ENCODE measurements around the gene OBSCN. TPM values are rescaled to one million over a fixed set of nuclear protein-coding genes. Genes with fewer than 3 reads are reported as not detected.
A peak's percentile ranks its signal among the peaks of the same experiment; 100 is the strongest.
"Not testable (repeated sequence)": the region's sequence is repeated elsewhere in the genome, so short reads cannot be mapped to it uniquely, and the experiment has no call there.

Gene OBSCN
- total and polyA plus RNA-seq, 7 experiments from 2014 or later: 1.3 to 132 (median 76.4) TPM

- Mint-ChIP-seq H3K9me3 (peaks cover 0 to 23% (median 7%) of the 10 kb centered on the region in 11 donors), H3K27ac (no peak overlapping the region), H3K4me1 (peaks cover 0 to 13% (median 6%) of the 10 kb centered on the region in 7 donors), H3K36me3 (peaks cover 23 to 86% (median 71%) of the 10 kb centered on the region in 5 donors), H3K27me3 (no peaks in the 10 kb centered on the region), H3K4me3 (no peak overlapping the region)
- Histone ChIP-seq H3K27ac (ENCODE audit: low read depth, low read length) (no peak overlapping the region), H3K4me1 (ENCODE audit: control insufficient read depth in 2 of 2, insufficient read depth in 2 of 2, low read length in 2 of 2) (no peaks in the 10 kb centered on the region), H3K4me3 (ENCODE audit: low read length) (no peak overlapping the region), H3K9me3 (ENCODE audit: control insufficient read depth in 2 of 3, low read length in 3 of 3) (peaks cover 0 to 15% (median 0%) of the 10 kb centered on the region in 3 experiments), H3K27me3 (ENCODE audit: control insufficient read depth in 2 of 2, insufficient read depth in 2 of 2, low read length in 2 of 2) (no peaks in the 10 kb centered on the region), H3K36me3 (ENCODE audit: control insufficient read depth in 2 of 3, insufficient read depth in 3 of 3, low read length in 3 of 3) (peaks cover 0 to 71% (median 12%) of the 10 kb centered on the region in 3 experiments)
- POLR2A ChIA-PET: no interaction called here
- CTCF ChIA-PET: interaction anchor here (1.0 kb wide), 1 partner anchor 11 kb away, joined by 3 read pairs; no protein-coding TSS in a partner anchor
- no peak for ATAC-seq
- intact Hi-C loops (cut with micrococcal nuclease): no loop called here
- no peak for DNase-seq
These were observed 18.5 kb downstream of the OBSCN start for GRCh38 chr1:228226141-228226874.

- peaks cover 28 to 88% (median 79%) of the 10 kb centered on the region in 5 donors for H3K36me3 Mint-ChIP-seq
- no peaks in the 10 kb centered on the region for H3K27me3 ChIP-seq (ENCODE audit: control insufficient read depth in 2 of 2, insufficient read depth in 2 of 2, low read length in 2 of 2)
- H3K36me3 ChIP-seq (ENCODE audit: control insufficient read depth in 2 of 3, insufficient read depth in 3 of 3, low read length in 3 of 3): peaks cover 0 to 79% (median 12%) of the 10 kb centered on the region in 3 experiments
- DNase-seq: no peak
- intact Hi-C loops (cut with micrococcal nuclease): no loop called here
- H3K4me1 Mint-ChIP-seq: peaks cover 0 to 13% (median 5%) of the 10 kb centered on the region in 7 donors
- peaks cover 0 to 27% (median 9%) of the 10 kb centered on the region in 11 donors for H3K9me3 Mint-ChIP-seq
- no peaks in the 10 kb centered on the region for H3K4me1 ChIP-seq (ENCODE audit: control insufficient read depth in 2 of 2, insufficient read depth in 2 of 2, low read length in 2 of 2)
- POLR2A ChIA-PET: no interaction called here
- H3K27ac ChIP-seq (ENCODE audit: low read depth, low read length): no peak overlapping the region
- H3K4me3 ChIP-seq (ENCODE audit: low read length): no peak overlapping the region
- CTCF ChIA-PET: interaction anchor here (1.0 kb wide), 1 partner anchor 12 kb away, joined by 3 read pairs; no protein-coding TSS in a partner anchor
- ATAC-seq: no peak
- H3K9me3 ChIP-seq (ENCODE audit: control insufficient read depth in 2 of 3, low read length in 3 of 3): peaks cover 0 to 18% (median 0%) of the 10 kb centered on the region in 3 experiments
- peak overlapping the region in 1 of 9 donors; percentile 22 for H3K27ac Mint-ChIP-seq
- no peaks in the 10 kb centered on the region for H3K27me3 Mint-ChIP-seq
- H3K4me3 Mint-ChIP-seq: no peak overlapping the region
These were observed 19.3 kb downstream of the OBSCN start for GRCh38 chr1:228226956-228227791.

- H3K27me3 ChIP-seq (ENCODE audit: control insufficient read depth in 2 of 2, insufficient read depth in 2 of 2, low read length in 2 of 2); H3K27me3 Mint-ChIP-seq; H3K4me3 ChIP-seq (ENCODE audit: low read length); ATAC-seq; H3K27ac ChIP-seq (ENCODE audit: low read depth, low read length); H3K4me1 ChIP-seq (ENCODE audit: control insufficient read depth in 2 of 2, insufficient read depth in 2 of 2, low read length in 2 of 2); H3K4me3 Mint-ChIP-seq; H3K27ac Mint-ChIP-seq; DNase-seq; intact Hi-C loops (cut with micrococcal nuclease); POLR2A ChIA-PET: not testable (repeated sequence)
- H3K9me3 Mint-ChIP-seq: peaks cover 0 to 37% (median 12%) of the 10 kb centered on the region in 11 donors
- H3K36me3 Mint-ChIP-seq: peaks cover 35 to 88% (median 80%) of the 10 kb centered on the region in 5 donors
- H3K4me1 Mint-ChIP-seq: peaks cover 0 to 10% (median 4%) of the 10 kb centered on the region in 7 donors
- CTCF ChIA-PET: interaction anchor here (0.6 kb wide), 1 partner anchor 282 kb away, joined by 3 read pairs; no protein-coding TSS in a partner anchor
- H3K36me3 ChIP-seq (ENCODE audit: control insufficient read depth in 2 of 3, insufficient read depth in 3 of 3, low read length in 3 of 3): peaks cover 0 to 78% (median 12%) of the 10 kb centered on the region in 3 experiments
- H3K9me3 ChIP-seq (ENCODE audit: control insufficient read depth in 2 of 3, low read length in 3 of 3): peaks cover 0 to 26% (median 0%) of the 10 kb centered on the region in 3 experiments
These were observed 20.3 kb downstream of the OBSCN start for GRCh38 chr1:228228147-228228546.

- Histone ChIP-seq H3K4me3 (ENCODE audit: low read length) (no peak overlapping the region), H3K27me3 (ENCODE audit: control insufficient read depth in 2 of 2, insufficient read depth in 2 of 2, low read length in 2 of 2) (no peaks in the 10 kb centered on the region), H3K36me3 (ENCODE audit: control insufficient read depth in 2 of 3, insufficient read depth in 3 of 3, low read length in 3 of 3) (peaks cover 0 to 77% (median 12%) of the 10 kb centered on the region in 3 experiments), H3K4me1 (ENCODE audit: control insufficient read depth in 2 of 2, insufficient read depth in 2 of 2, low read length in 2 of 2) (no peaks in the 10 kb centered on the region), H3K9me3 (ENCODE audit: control insufficient read depth in 2 of 3, low read length in 3 of 3) (peaks cover 0 to 26% (median 0%) of the 10 kb centered on the region in 3 experiments), H3K27ac (ENCODE audit: low read depth, low read length) (no peak overlapping the region)
- ATAC-seq (no peak), DNase-seq (no peak)
- H3K27ac Mint-ChIP-seq: peak overlapping the region in 2 of 9 donors; percentile 4 to 51
- ChIA-PET POLR2A (interaction anchor here (0.7 kb wide), 1 partner anchor 296 kb away, joined by 4 read pairs; no protein-coding TSS in a partner anchor), CTCF (interaction anchor here (0.6 kb wide), 2 partner anchors 282 to 998 kb away, joined by 3 read pairs; no protein-coding TSS in a partner anchor)
- peaks cover 2 to 39% (median 14%) of the 10 kb centered on the region in 11 donors for H3K9me3 Mint-ChIP-seq
- no peaks in the 10 kb centered on the region for H3K27me3 Mint-ChIP-seq
- peaks cover 0 to 12% (median 4%) of the 10 kb centered on the region in 7 donors for H3K4me1 Mint-ChIP-seq
- H3K4me3 Mint-ChIP-seq: no peak overlapping the region
- H3K36me3 Mint-ChIP-seq: peaks cover 40 to 88% (median 80%) of the 10 kb centered on the region in 5 donors
- intact Hi-C loops (cut with micrococcal nuclease): no loop called here
These were observed 20.8 kb downstream of the OBSCN start for GRCh38 chr1:228228601-228229074.

- Mint-ChIP-seq H3K27me3 (no peaks in the 10 kb centered on the region), H3K9me3 (peaks cover 2 to 44% (median 20%) of the 10 kb centered on the region in 11 donors), H3K4me1 (peaks cover 0 to 21% (median 4%) of the 10 kb centered on the region in 7 donors), H3K36me3 (peaks cover 41 to 88% (median 79%) of the 10 kb centered on the region in 5 donors), H3K27ac (no peak overlapping the region), H3K4me3 (no peak overlapping the region)
- Histone ChIP-seq H3K9me3 (ENCODE audit: control insufficient read depth in 2 of 3, low read length in 3 of 3) (peaks cover 0 to 11% (median 0%) of the 10 kb centered on the region in 3 experiments), H3K27me3 (ENCODE audit: control insufficient read depth in 2 of 2, insufficient read depth in 2 of 2, low read length in 2 of 2) (no peaks in the 10 kb centered on the region), H3K4me3 (ENCODE audit: low read length) (no peak overlapping the region), H3K36me3 (ENCODE audit: control insufficient read depth in 2 of 3, insufficient read depth in 3 of 3, low read length in 3 of 3) (peaks cover 0 to 67% (median 0%) of the 10 kb centered on the region in 3 experiments), H3K27ac (ENCODE audit: low read depth, low read length) (no peak overlapping the region), H3K4me1 (ENCODE audit: control insufficient read depth in 2 of 2, insufficient read depth in 2 of 2, low read length in 2 of 2) (no peaks in the 10 kb centered on the region)
- ChIA-PET POLR2A (no interaction called here), CTCF (no interaction called here)
- no peak for ATAC-seq
- no peak for DNase-seq
- intact Hi-C loops (cut with micrococcal nuclease): no loop called here
These were observed 23.3 kb downstream of the OBSCN start for GRCh38 chr1:228231189-228231588.

- ChIA-PET CTCF (no interaction called here), POLR2A (interaction anchor here (0.7 kb wide), 1 partner anchor 77 kb away, joined by 3 read pairs; no protein-coding TSS in a partner anchor)
- intact Hi-C loops (cut with micrococcal nuclease): no loop called here
- no peak overlapping the region for H3K4me3 Mint-ChIP-seq
- peaks cover 0 to 25% (median 9%) of the 10 kb centered on the region in 7 donors for H3K4me1 Mint-ChIP-seq
- H3K9me3 Mint-ChIP-seq: peaks cover 3 to 51% (median 25%) of the 10 kb centered on the region in 11 donors
- no peaks in the 10 kb centered on the region for H3K27me3 Mint-ChIP-seq
- H3K36me3 ChIP-seq (ENCODE audit: control insufficient read depth in 2 of 3, insufficient read depth in 3 of 3, low read length in 3 of 3): peaks cover 0 to 59% (median 0%) of the 10 kb centered on the region in 3 experiments
- no peaks in the 10 kb centered on the region for H3K27me3 ChIP-seq (ENCODE audit: control insufficient read depth in 2 of 2, insufficient read depth in 2 of 2, low read length in 2 of 2)
- DNase-seq (no peak), ATAC-seq (no peak)
- peaks cover 0 to 11% (median 0%) of the 10 kb centered on the region in 3 experiments for H3K9me3 ChIP-seq (ENCODE audit: control insufficient read depth in 2 of 3, low read length in 3 of 3)
- no peak overlapping the region for H3K27ac ChIP-seq (ENCODE audit: low read depth, low read length)
- H3K4me1 ChIP-seq (ENCODE audit: control insufficient read depth in 2 of 2, insufficient read depth in 2 of 2, low read length in 2 of 2): no peaks in the 10 kb centered on the region
- no peak overlapping the region for H3K27ac Mint-ChIP-seq
- H3K4me3 ChIP-seq (ENCODE audit: low read length): no peak overlapping the region
- H3K36me3 Mint-ChIP-seq: peaks cover 45 to 89% (median 78%) of the 10 kb centered on the region in 5 donors
These were observed 25.3 kb downstream of the OBSCN start for GRCh38 chr1:228233136-228233535.

All from naive thymus-derived CD4-positive, alpha-beta T cell (primary cell).